H1 (cell line): ENCODE data around the gene PRCP. TPM values are rescaled to one million over a fixed set of nuclear protein-coding genes. Genes with fewer than 3 reads are reported as not detected.

Experiments
- CTBP2 ChIP-seq: IDR thresholded peaks from 2 replicates; pipeline ENCODE4 v1.7.0; 2011; ENCODE audit warnings: borderline replicate concordance, mild to moderate bottlenecking, moderate library complexity, mixed read lengths, low read length; ENCODE audit not compliant: insufficient read depth, insufficient read length
- HDAC2 ChIP-seq, 2 experiments: fragments of 300-600 bp in 1 of 2; sonication (generic) in 1 of 2; IDR thresholded peaks; 2 replicates each; pipeline ENCODE4 v1.6.1; 2011 to 2012; ENCODE audit warnings: low read depth in 2 of 2, low read length in 2 of 2, mild to moderate bottlenecking in 2 of 2, moderate library complexity in 2 of 2, borderline replicate concordance in 1 of 2, inconsistent platforms in 1 of 2
- JUND ChIP-seq: IDR thresholded peaks from 2 replicates; pipeline ENCODE4 v1.6.1; 2011; ENCODE audit warnings: mild to moderate bottlenecking, improper control_type of control experiment, low read length
- NRF1 ChIP-seq: IDR thresholded peaks from 2 replicates; pipeline ENCODE4 v1.6.1; 2011; ENCODE audit warnings: mild to moderate bottlenecking, low read depth, low read length, improper control_type of control experiment
- POU5F1 ChIP-seq: IDR thresholded peaks from 2 replicates; pipeline ENCODE4 v1.6.1; 2011; ENCODE audit warnings: low read depth, mild to moderate bottlenecking, low read length, moderate library complexity
- SAP30 ChIP-seq: fragments of 300-600 bp; sonication (generic); IDR thresholded peaks from 2 replicates; pipeline ENCODE4 v1.7.1; 2012; ENCODE audit warnings: low read length, moderate library complexity, mild to moderate bottlenecking, inconsistent platforms; ENCODE audit not compliant: insufficient read depth, insufficient replicate concordance
- polyA plus RNA-seq, 7 experiments: library from polyadenylated mRNA; depleted of rRNA in 3 of 7; stranded (reverse) in 5 of 7; unstranded in 2 of 7; fragments of >200 nt in 5 of 7; fragments of 200-250 nt in 2 of 7; gene quantifications; 1 replicate in 5 of 7; 2 replicates in 1 of 7; 4 replicates in 1 of 7; pipeline versions ENCODE4 v1.2.1 to v1.2.3, GENCODE V29; 2011 to 2013; ENCODE audit warnings: missing spikeins in 2 of 7, mixed read lengths in 2 of 7
- total RNA-seq: library from RNA; stranded (reverse); fragmentation: NEBNext Ultra II Directional; extraction: Animal tissue kit (Norgen Biotek cat#: 25700); gene quantifications from 2 replicates; pipeline ENCODE4 v1.2.1, GENCODE V29; 2021

Gene PRCP
- total and polyA plus RNA-seq, 2 of the 8 experiments (the other 6 are each of a cell fraction or from before 2014, with no cell fraction given), result 63.8 to 84.4 TPM

GRCh38 chr11:82902880-82903279 is 2.6 kb upstream of the PRCP start (continued):
- TF ChIP-seq JUND (no peak), POU5F1 (no peak), CTBP2 (no peak), NRF1 (no peak), HDAC2 (IDR thresholded peaks at IDR 0.05; ENCODE audit: borderline replicate concordance in 1 of 2, low read depth in 2 of 2, low read length in 2 of 2) (no peak), SAP30 (no peak)
